Endothelial cell of umbilical vein (primary cell): ENCODE data around the gene ATP8A2. TPM values are rescaled to one million over a fixed set of nuclear protein-coding genes. Genes with fewer than 3 reads are reported as not detected.

Source experiments
- BruUV-seq: library from RNA; stranded (reverse); fragments of 400-500 nt; replicated peaks from 2 replicates; lab custom pipeline; 2021; lab: Mats Ljungman, UMichigan
- CTCF ChIA-PET: fragments of 300-600, 350-600 bp; sonication (Branson Sonifier 250); formaldehyde crosslinking; loops from one replicate; lab custom pipeline; 2021; ENCODE audit warnings: antibody characterized with exemption, inconsistent platforms; lab: Charles Lee
- POLR2A ChIA-PET: fragments of 300-600, 350-600 bp; sonication (Branson Sonifier 250); formaldehyde crosslinking; loops from one replicate; lab custom pipeline; 2021; ENCODE audit warnings: antibody characterized with exemption, inconsistent platforms; lab: Charles Lee
- DNase-seq: peaks from one replicate; pipeline ENCODE4 v3.0.0-alpha.2; 2011; ENCODE audit warnings: low read depth, low spot score
- FAIRE-seq: peaks from 2 replicates; lab custom pipeline; 2011; peaks lifted over from hg19 to GRCh38; lab: Jason Lieb, UNC
- H2AFZ ChIP-seq: 2 replicates; pipeline ENCODE4 v1.6.0; 2012; ENCODE audit warnings: low read depth, low read length, control low read depth, inconsistent platforms
- H3K27ac ChIP-seq: 2 replicates; pipeline ENCODE4 v1.5.1; 2011; ENCODE audit warnings: low read depth, mild to moderate bottlenecking, control low read depth, low read length, moderate library complexity; ENCODE audit not compliant: insufficient read depth
- H3K27me3 ChIP-seq, 2 experiments: 2 replicates each; pipeline versions ENCODE4 v1.6.0 to v1.6.1; 2011; ENCODE audit warnings: low read length in 2 of 2, mixed read lengths in 1 of 2; ENCODE audit not compliant: control insufficient read depth in 2 of 2, insufficient read depth in 2 of 2
- H3K36me3 ChIP-seq, 2 experiments: 2 replicates in 1 of 2; 3 replicates in 1 of 2; pipeline ENCODE4 v1.5.1; 2011; ENCODE audit warnings: low read length in 2 of 2, mild to moderate bottlenecking in 1 of 2, moderate library complexity in 1 of 2; ENCODE audit not compliant: control insufficient read depth in 2 of 2, insufficient read depth in 2 of 2; ENCODE audit errors: extremely low read depth in 1 of 2
- H3K4me1 ChIP-seq: 3 replicates; pipeline ENCODE4 v1.5.1; 2011; ENCODE audit warnings: mild to moderate bottlenecking, low read length; ENCODE audit not compliant: control insufficient read depth, insufficient read depth; ENCODE audit errors: extremely low read depth
- H3K4me2 ChIP-seq: 2 replicates; pipeline ENCODE4 v1.6.1; 2011; ENCODE audit warnings: low read length, control low read depth, mixed read lengths; ENCODE audit not compliant: insufficient read depth
- H3K4me3 ChIP-seq, 3 experiments: fragments of 200-600 bp in 1 of 3; sonication (generic), shearing (Covaris generic) in 1 of 3; replicated peaks in 1 of 3; 2 replicates each; pipeline ENCODE4 v1.5.1; 2011 to 2016; ENCODE audit warnings: control low read depth in 3 of 3, low read length in 3 of 3, mild to moderate bottlenecking in 2 of 3, inconsistent platforms in 1 of 3, low read depth in 1 of 3, moderate library complexity in 1 of 3; ENCODE audit not compliant: insufficient read depth in 1 of 3
- H3K79me2 ChIP-seq: 2 replicates; pipeline ENCODE4 v1.6.0; 2012; ENCODE audit warnings: low read length, inconsistent platforms; ENCODE audit not compliant: control insufficient read depth, insufficient read depth
- H3K9ac ChIP-seq: replicated peaks from 2 replicates; pipeline ENCODE3; 2011; ENCODE audit warnings: low read length, control low read depth; ENCODE audit not compliant: insufficient read depth; ENCODE audit errors: extremely low read depth
- H3K9me1 ChIP-seq: replicated peaks from 3 replicates; pipeline ENCODE4 v1.6.0; 2011; ENCODE audit warnings: mild to moderate bottlenecking, low read length; ENCODE audit not compliant: control insufficient read depth, insufficient read depth; ENCODE audit errors: extremely low read depth
- H3K9me3 ChIP-seq: replicated peaks from 2 replicates; pipeline ENCODE4 v1.5.1; 2012; ENCODE audit warnings: low read length, inconsistent platforms; ENCODE audit not compliant: control insufficient read depth, insufficient read depth
- H4K20me1 ChIP-seq: replicated peaks from 2 replicates; pipeline ENCODE3; 2011; ENCODE audit warnings: mild to moderate bottlenecking, low read length; ENCODE audit not compliant: control insufficient read depth, insufficient read depth; ENCODE audit errors: extremely low read depth
- EZH2 ChIP-seq: IDR thresholded peaks from 2 replicates; pipeline ENCODE4 v1.6.1; 2012; ENCODE audit warnings: borderline replicate concordance, low read depth, mild to moderate bottlenecking, moderate library complexity, low read length, inconsistent platforms; ENCODE audit not compliant: severe bottlenecking
- FOS ChIP-seq: IDR thresholded peaks from 2 replicates; pipeline ENCODE4 v1.6.1; 2011; ENCODE audit warnings: mild to moderate bottlenecking, low read length, moderate library complexity, borderline replicate concordance; ENCODE audit not compliant: insufficient read depth
- GATA2 ChIP-seq: IDR thresholded peaks from 2 replicates; pipeline ENCODE4 v1.7.0; 2011; ENCODE audit warnings: low read depth, mild to moderate bottlenecking, moderate library complexity, mixed read lengths, low read length; ENCODE audit not compliant: insufficient read length, insufficient read depth
- JUN ChIP-seq: IDR thresholded peaks from 2 replicates; pipeline ENCODE4 v1.6.1; 2011; ENCODE audit warnings: borderline replicate concordance, low read depth; ENCODE audit not compliant: insufficient read length, insufficient read depth
- MYC ChIP-seq: IDR thresholded peaks from one replicate; pipeline ENCODE4 v1.6.1; 2011; ENCODE audit warnings: mild to moderate bottlenecking, low read depth, low read length
- POLR2A ChIP-seq: IDR thresholded peaks from 2 replicates; pipeline ENCODE4 v1.6.1; 2012; ENCODE audit warnings: low read depth, mild to moderate bottlenecking, control low read depth, low read length
- POLR2AphosphoS5 ChIP-seq: IDR thresholded peaks from 2 replicates; pipeline ENCODE4 v1.6.1; 2012; ENCODE audit warnings: low read depth, mild to moderate bottlenecking, control low read depth, low read length, moderate library complexity; ENCODE audit not compliant: insufficient read depth
- dilution Hi-C: fragments of 300-500 bp; cut with MboI; formaldehyde crosslinking; loops from one replicate; pipeline ENCODE4 v1.15.0; 2019; ENCODE audit warnings: low sequenced_read_pairs; ENCODE audit not compliant: extremely low pct_ligation_motif_present
- intact Hi-C: fragments of 100-400 bp; cut with micrococcal nuclease; formaldehyde crosslinking; loops from one replicate; pipeline ENCODE4 v1.10.0; 2022
- polyA plus RNA-seq, 4 experiments: library from polyadenylated mRNA; depleted of rRNA in 3 of 4; stranded (reverse) in 3 of 4; unstranded in 1 of 4; fragments of >200 nt; gene quantifications; 2 replicates each; pipeline versions ENCODE4 v1.2.1 to v1.2.3, GENCODE V29; 2011 to 2012; ENCODE audit warnings: missing spikeins in 1 of 4
- total RNA-seq: library from RNA; stranded (reverse); gene quantifications from 2 replicates; pipeline ENCODE4 v1.2.3, GENCODE V29; 2021
- TF ChIP-seq, protein P1 (sequence below), 2 donors: IDR thresholded peaks; 1 replicate in 1 of 2; 2 replicates in 1 of 2; pipeline ENCODE4 v1.5.1; 2011; ENCODE audit warnings: low read length in 2 of 2, mild to moderate bottlenecking in 2 of 2, moderate library complexity in 2 of 2, control low read depth in 1 of 2, inconsistent platforms in 1 of 2, low read depth in 1 of 2; ENCODE audit not compliant: insufficient read depth in 1 of 2; ENCODE audit errors: extremely low read depth in 1 of 2
- TF ChIP-seq, protein P2 (sequence below): IDR thresholded peaks from 2 replicates; pipeline ENCODE4 v1.6.1; 2011; ENCODE audit not compliant: insufficient read depth, insufficient read length

ATP8A2 gene
- total and polyA plus RNA-seq, 2 donors (not counting 3 experiments of a cell fraction or from before 2014, with no cell fraction given): 0.11 to 0.49 TPM

DNA sequence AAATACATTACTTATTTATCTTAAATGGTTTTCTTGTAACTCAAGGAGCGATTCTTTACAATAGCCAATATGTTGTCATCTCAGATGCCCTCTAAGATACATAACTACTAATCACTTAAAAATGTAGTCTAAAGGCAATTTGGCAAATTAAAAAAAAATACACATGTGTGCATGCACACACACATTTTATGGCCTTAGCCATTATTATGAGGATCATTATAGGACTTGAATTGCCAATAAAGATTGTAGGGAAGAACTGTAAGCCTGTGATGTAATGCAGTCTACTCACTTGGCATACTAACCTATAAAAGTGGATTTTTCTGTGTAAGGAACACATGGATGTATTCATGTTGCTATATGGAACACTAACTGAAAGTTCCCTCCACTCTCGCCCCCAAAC lies 405.7 kb downstream of the ATP8A2 start:
- Histone ChIP-seq H3K4me1 (no peaks in the 10 kb centered on the region), H3K36me3 (no peaks in the 10 kb centered on the region), H3K79me2 (no peaks in the 10 kb centered on the region), H3K27me3 (no peaks in the 10 kb centered on the region), H3K9me3 (no peaks in the 10 kb centered on the region), H4K20me1 (no peaks in the 10 kb centered on the region), H3K9ac (no peak overlapping the region), H3K4me3 (no peak overlapping the region), H3K4me2 (no peak overlapping the region), H2AFZ (no peak overlapping the region), H3K27ac (no peak overlapping the region), H3K9me1 (no peaks in the 10 kb centered on the region)
- FAIRE-seq: no peak
- intact Hi-C loops (no loop called here), dilution Hi-C loops (no loop called here)
- no peak for DNase-seq
- ChIA-PET POLR2A (no interaction called here), CTCF (no interaction called here)
- BruUV-seq: no TSS peak
- no peak for TF ChIP-seq FOS
- TF ChIP-seq MYC: no peak
- TF ChIP-seq EZH2: no peak
- no peak for TF ChIP-seq GATA2

- BruUV-seq: no TSS peak
- H4K20me1 ChIP-seq: no peaks in the 10 kb centered on the region
These were observed 406.6 kb downstream of the ATP8A2 start for GRCh38 chr13:25778365-25778764.

More at GRCh38 chr13:25778365-25778764, 406.6 kb downstream of the ATP8A2 start:
- no peaks in the 10 kb centered on the region for H3K9me3 ChIP-seq
- DNase-seq: no peak
- no peak overlapping the region for H3K4me2 ChIP-seq
- no peak for TF ChIP-seq POLR2A
- TF ChIP-seq, protein P1, sequence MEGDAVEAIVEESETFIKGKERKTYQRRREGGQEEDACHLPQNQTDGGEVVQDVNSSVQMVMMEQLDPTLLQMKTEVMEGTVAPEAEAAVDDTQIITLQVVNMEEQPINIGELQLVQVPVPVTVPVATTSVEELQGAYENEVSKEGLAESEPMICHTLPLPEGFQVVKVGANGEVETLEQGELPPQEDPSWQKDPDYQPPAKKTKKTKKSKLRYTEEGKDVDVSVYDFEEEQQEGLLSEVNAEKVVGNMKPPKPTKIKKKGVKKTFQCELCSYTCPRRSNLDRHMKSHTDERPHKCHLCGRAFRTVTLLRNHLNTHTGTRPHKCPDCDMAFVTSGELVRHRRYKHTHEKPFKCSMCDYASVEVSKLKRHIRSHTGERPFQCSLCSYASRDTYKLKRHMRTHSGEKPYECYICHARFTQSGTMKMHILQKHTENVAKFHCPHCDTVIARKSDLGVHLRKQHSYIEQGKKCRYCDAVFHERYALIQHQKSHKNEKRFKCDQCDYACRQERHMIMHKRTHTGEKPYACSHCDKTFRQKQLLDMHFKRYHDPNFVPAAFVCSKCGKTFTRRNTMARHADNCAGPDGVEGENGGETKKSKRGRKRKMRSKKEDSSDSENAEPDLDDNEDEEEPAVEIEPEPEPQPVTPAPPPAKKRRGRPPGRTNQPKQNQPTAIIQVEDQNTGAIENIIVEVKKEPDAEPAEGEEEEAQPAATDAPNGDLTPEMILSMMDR (IDR thresholded peaks at IDR 0.05; ENCODE audit: extremely low read depth in 1 of 2, insufficient read depth in 1 of 2, low read depth in 1 of 2, low read length in 2 of 2): no peak
- no peak for TF ChIP-seq GATA2
- TF ChIP-seq JUN: no peak
- TF ChIP-seq EZH2: no peak
- no peak for TF ChIP-seq MYC
- TF ChIP-seq, protein P2, sequence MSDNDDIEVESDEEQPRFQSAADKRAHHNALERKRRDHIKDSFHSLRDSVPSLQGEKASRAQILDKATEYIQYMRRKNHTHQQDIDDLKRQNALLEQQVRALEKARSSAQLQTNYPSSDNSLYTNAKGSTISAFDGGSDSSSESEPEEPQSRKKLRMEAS: no peak
- TF ChIP-seq FOS: no peak
- TF ChIP-seq POLR2AphosphoS5: no peak
- H3K4me3 ChIP-seq: no peak overlapping the region
- no peak for FAIRE-seq
- POLR2A ChIA-PET: no interaction called here
- H3K9me1 ChIP-seq: no peaks in the 10 kb centered on the region
- dilution Hi-C loops (no loop called here), intact Hi-C loops (no loop called here)
- CTCF ChIA-PET: no interaction called here
- no peaks in the 10 kb centered on the region for H3K79me2 ChIP-seq
- H3K9ac ChIP-seq: no peak overlapping the region
- no peaks in the 10 kb centered on the region for H3K27me3 ChIP-seq
- no peak overlapping the region for H2AFZ ChIP-seq
- no peaks in the 10 kb centered on the region for H3K4me1 ChIP-seq
- no peaks in the 10 kb centered on the region for H3K36me3 ChIP-seq
- H3K27ac ChIP-seq: no peak overlapping the region
